Kidney epithelial cell (primary cell): Measurements from ENCODE around the gene IL17REL. TPM values are rescaled to one million over a fixed set of nuclear protein-coding genes. Genes with fewer than 3 reads are reported as not detected.

Source experiments
- DNase-seq: peaks from one replicate; pipeline ENCODE4 v3.0.0-alpha.2; 2010; ENCODE audit warnings: low read depth
- H3K27me3 ChIP-seq: 2 replicates; pipeline ENCODE4 v1.6.0; 2011; ENCODE audit warnings: low read length; ENCODE audit not compliant: control insufficient read depth, insufficient read depth
- H3K36me3 ChIP-seq: 2 replicates; pipeline ENCODE4 v1.5.1; 2011; ENCODE audit warnings: low read length; ENCODE audit not compliant: control insufficient read depth, insufficient read depth
- H3K4me3 ChIP-seq: 2 replicates; pipeline ENCODE4 v1.5.1; 2011; ENCODE audit warnings: low read depth, mild to moderate bottlenecking, control low read depth, low read length
- total RNA-seq: library from RNA; depleted of rRNA; stranded (reverse); fragments of >200 nt; gene quantifications from 2 replicates; pipeline ENCODE4 v1.2.3, GENCODE V29; 2015
- TF ChIP-seq, protein P1 (sequence below): IDR thresholded peaks from 2 replicates; pipeline ENCODE4 v1.5.1; 2011; ENCODE audit warnings: mild to moderate bottlenecking, moderate library complexity, low read length, control low read depth, inconsistent platforms; ENCODE audit not compliant: insufficient read depth, poor library complexity, severe bottlenecking

Gene IL17REL
- total RNA-seq, 1 donor from 2014 or later, result not detected

DNA sequence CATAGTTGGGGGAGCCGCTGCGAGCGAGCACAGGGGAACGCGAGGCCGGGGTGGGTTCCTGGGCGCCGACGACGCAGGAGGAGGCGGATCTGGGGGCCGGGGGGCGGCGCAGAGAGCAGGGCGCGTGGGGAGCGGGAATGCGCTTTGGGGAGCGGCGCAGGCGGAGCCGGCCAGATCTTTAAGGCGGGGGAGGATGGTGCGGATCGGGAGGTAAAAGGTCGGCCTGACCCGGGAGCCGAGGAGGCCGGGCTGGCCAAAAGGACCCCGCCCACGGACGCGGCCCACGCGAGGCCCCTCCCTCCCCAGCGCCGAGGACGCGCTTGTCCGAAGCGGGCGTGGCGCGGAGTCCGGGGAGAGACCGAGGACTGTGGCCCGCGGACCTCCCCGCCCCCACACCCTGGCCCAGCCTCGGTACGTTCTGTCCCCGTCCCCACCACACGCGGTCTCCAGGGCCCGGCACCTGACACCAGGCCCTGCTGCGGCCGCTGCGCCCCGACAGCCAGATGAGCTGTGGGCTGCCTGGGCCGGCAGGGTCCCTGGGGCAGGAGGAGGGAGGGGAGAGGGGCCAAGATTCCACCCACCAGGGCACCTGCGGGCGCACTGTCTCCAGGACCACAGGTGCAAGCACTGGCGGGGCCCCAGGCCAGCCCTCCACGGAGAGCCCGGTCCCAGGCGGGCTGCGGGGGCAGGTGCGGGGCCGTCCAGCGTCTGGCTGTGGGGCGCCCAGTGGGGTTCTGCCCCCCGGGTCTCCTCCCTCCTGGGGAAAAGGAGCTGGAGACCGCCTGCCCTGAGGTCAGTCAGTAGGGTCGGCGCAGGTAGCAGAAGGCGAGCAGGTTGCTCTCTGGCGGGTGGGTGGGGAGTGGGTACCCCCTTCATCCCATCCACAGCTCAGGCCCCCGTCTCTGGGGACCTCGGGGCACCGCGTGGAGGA, 41.1 kb downstream of the IL17REL start:
- peaks cover 12% of the 10 kb centered on the region for H3K27me3 ChIP-seq
- TF ChIP-seq, protein P1, sequence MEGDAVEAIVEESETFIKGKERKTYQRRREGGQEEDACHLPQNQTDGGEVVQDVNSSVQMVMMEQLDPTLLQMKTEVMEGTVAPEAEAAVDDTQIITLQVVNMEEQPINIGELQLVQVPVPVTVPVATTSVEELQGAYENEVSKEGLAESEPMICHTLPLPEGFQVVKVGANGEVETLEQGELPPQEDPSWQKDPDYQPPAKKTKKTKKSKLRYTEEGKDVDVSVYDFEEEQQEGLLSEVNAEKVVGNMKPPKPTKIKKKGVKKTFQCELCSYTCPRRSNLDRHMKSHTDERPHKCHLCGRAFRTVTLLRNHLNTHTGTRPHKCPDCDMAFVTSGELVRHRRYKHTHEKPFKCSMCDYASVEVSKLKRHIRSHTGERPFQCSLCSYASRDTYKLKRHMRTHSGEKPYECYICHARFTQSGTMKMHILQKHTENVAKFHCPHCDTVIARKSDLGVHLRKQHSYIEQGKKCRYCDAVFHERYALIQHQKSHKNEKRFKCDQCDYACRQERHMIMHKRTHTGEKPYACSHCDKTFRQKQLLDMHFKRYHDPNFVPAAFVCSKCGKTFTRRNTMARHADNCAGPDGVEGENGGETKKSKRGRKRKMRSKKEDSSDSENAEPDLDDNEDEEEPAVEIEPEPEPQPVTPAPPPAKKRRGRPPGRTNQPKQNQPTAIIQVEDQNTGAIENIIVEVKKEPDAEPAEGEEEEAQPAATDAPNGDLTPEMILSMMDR, result no peak
- DNase-seq, result no peak

DNA sequence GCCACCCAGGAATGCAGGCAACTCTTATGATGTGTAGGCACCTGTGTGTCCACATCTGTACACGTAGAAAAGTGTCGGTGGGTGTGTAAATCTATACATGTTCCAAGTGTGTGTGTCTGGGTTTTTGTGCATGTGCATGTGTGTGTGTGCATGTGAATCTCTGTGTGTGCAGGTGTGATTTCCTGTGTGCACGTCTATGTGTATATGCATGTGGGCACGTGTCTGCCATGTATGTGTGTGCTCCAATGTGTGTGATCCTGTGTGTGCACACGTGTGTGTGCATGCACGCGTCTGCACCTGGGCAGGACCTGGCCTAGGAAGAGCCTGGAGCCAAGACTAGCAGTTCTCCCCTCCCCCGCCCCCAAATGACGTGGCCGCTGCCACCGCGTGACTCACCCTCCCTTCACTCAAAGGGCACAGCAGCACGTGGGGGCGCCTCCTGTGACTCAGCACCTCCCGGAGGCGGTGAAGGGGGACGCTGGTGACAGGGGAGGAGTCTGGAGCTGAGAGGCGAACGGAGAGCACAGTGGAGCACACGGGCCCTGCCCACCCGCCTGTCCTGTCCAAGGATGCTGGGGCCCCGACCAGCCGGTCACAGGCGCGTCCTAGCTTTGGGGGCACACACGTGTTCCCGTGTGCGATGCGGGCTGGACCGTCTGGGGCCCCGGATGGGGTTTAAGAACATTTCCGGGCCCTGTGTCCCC, 41.9 kb downstream of the IL17REL start:
- peaks cover 12% of the 10 kb centered on the region for H3K27me3 ChIP-seq
- H3K4me3 ChIP-seq, result peak overlapping the region; percentile 34
- DNase-seq, result peak; percentile 86
- no peaks in the 10 kb centered on the region for H3K36me3 ChIP-seq
- TF ChIP-seq, protein P1, result no peak

More for the DNA sequence above, 41.1 kb downstream of the IL17REL start:
- no peaks in the 10 kb centered on the region for H3K36me3 ChIP-seq
- H3K4me3 ChIP-seq, result peak overlapping the region; percentile 34

DNA sequence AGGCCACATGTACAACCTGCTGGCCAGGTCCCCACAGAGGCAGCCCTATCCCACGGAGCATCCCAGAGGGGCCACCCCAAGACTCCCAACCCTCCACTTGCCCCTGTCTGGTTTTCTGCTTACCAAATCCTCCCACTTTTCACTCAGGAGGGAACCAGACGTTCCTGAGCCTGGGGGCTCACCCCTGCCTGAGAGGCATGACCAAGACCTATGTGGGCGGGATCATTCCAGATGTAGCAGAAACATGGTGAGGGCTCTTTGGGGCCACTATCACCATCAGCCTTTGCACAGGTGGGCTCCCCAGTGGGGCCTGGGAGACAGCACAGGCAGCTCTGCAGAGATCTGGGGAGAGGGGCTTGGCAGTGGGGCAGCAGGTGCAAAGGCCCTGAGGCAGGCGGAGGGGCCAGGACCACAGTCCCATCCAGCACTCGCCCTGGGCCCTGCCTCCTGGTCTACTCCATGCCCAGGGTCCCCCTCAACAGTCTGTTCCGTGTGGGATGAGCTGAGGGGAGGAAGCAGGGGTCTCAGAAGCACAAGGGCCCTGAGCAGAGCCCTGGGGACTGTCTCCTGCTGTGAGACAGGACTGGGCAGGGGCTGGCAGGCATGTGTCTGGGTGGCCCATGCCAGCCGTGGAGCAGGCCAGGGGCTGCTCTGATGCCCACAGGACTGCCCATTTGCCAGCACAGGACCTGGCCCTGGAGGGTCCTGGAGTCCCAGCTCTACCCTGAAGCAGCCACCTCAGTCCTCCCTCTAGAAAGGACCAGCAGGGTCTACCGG, 42.6 kb downstream of the IL17REL start:
- no peak overlapping the region for H3K4me3 ChIP-seq
- no peaks in the 10 kb centered on the region for H3K36me3 ChIP-seq
- H3K27me3 ChIP-seq, result peaks cover 12% of the 10 kb centered on the region
- TF ChIP-seq, protein P1, result no peak
- no peak for DNase-seq

DNA sequence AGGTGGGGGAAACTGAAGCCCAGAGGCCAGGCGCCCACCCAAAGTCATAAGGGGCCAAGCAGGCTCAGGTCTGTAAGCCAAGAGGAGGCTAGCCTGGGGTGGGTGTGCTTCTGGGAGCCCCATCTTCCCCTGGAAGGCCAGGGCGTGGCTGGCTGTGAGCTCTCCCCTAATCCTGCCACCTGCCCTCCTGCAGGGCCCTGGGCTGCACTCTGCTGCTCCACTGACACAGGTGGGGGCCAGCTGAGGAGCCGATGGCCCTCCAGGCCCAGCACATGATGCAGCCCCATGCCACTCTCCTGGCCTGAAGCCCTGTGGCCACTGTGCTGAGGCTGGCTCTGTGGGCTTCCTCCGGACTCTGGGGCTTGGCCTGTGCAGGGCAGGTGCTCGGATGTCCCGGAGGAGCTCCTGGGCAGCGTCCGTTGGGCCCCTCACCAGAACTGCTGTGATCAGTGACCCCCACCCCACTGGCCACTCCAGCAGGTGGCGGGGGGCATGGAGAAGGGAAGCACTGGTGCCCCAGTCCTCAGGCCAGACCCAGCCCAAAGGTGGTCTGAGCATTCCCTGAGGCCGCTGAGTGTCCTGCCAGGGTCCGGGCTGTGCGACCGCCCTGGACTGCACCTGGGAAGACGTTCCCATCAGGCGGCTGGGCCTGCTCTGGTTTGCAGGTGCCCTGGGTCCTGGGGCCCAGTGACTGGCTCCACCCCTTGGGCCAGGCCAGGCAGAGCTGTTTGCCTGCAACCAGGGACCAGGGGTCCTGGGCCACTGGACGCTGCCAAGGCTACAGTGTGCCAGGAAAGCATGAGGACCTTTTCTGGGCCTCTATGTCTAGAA, 43.5 kb downstream of the IL17REL start:
- no peak for DNase-seq
- TF ChIP-seq, protein P1, result no peak
- H3K36me3 ChIP-seq, result no peaks in the 10 kb centered on the region
- H3K27me3 ChIP-seq, result peaks cover 12% of the 10 kb centered on the region
- H3K4me3 ChIP-seq, result no peak overlapping the region

DNA sequence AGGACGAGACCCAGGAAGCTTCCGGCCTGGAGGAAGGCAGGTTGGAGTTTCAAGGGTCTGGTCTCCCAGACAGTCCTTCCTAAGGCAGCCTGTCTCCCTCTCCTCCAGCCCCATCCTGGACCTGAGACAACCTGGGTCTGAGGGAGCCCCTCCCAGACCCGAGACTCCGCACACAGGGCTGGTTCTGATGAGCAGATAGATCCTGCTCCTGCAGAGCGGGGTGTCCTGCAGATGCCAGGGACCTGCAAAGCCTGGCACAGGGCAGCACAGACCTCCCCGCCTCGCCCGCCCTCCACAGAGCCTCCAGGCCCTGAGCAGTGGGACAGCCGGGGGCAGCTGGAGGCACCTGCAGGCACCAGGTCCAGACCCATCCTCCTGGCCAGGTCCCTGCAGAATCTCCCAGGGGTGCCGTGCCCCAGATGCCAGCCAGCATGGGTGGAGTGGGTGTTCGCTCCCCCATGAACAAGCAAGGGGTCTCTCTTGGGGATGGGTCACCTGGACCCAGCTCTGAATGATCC, 44.2 kb downstream of the IL17REL start:
- Histone ChIP-seq H3K4me3 (no peak overlapping the region), H3K27me3 (peaks cover 12% of the 10 kb centered on the region), H3K36me3 (no peaks in the 10 kb centered on the region)
- DNase-seq, result no peak
- TF ChIP-seq, protein P1, result no peak
